Hepatocyte (in vitro differentiated cells): ENCODE results near the gene ZNF605. TPM values are rescaled to one million over a fixed set of nuclear protein-coding genes. Genes with fewer than 3 reads are reported as not detected.

ENCODE experiments used
- DNase-seq: peaks from one replicate; pipeline ENCODE4 v3.0.0-alpha.2; 2016; ENCODE audit warnings: low spot score
- H2AFZ ChIP-seq: fragments of 200-600 bp; sonication (generic); 2 replicates; pipeline ENCODE4 v1.6.0; 2016; ENCODE audit warnings: antibody characterized with exemption, mild to moderate bottlenecking
- H3K27ac ChIP-seq: fragments of 200-600 bp; sonication (generic); 2 replicates; pipeline ENCODE4 v1.5.1; 2016; ENCODE audit warnings: mild to moderate bottlenecking
- H3K27me3 ChIP-seq: fragments of 200-600 bp; sonication (generic); 2 replicates; pipeline ENCODE4 v1.6.1; 2016
- H3K36me3 ChIP-seq: fragments of 200-600 bp; sonication (generic); replicated peaks from 2 replicates; pipeline ENCODE4 v1.5.1; 2016; ENCODE audit warnings: low read depth; ENCODE audit not compliant: insufficient read depth
- H3K4me1 ChIP-seq: fragments of 200-600 bp; sonication (generic); 2 replicates; pipeline ENCODE4 v1.5.1; 2016; ENCODE audit warnings: mild to moderate bottlenecking, moderate library complexity; ENCODE audit not compliant: insufficient read depth
- H3K4me2 ChIP-seq: fragments of 200-600 bp; sonication (generic); 2 replicates; pipeline ENCODE4 v1.6.0; 2016
- H3K4me3 ChIP-seq: fragments of 200-600 bp; sonication (generic); 2 replicates; pipeline ENCODE4 v1.5.1; 2016; ENCODE audit warnings: mild to moderate bottlenecking
- H3K79me2 ChIP-seq: fragments of 200-600 bp; sonication (generic); 2 replicates; pipeline ENCODE4 v1.6.0; 2017; ENCODE audit warnings: mild to moderate bottlenecking
- H3K9me2 ChIP-seq: fragments of 200-600 bp; sonication (generic); replicated peaks from 2 replicates; pipeline ENCODE4 v1.6.0; 2017; ENCODE audit warnings: mild to moderate bottlenecking; ENCODE audit not compliant: insufficient read depth
- H3K9me3 ChIP-seq: fragments of 200-600 bp; sonication (generic); 2 replicates; pipeline ENCODE4 v1.5.1; 2016; ENCODE audit warnings: low read depth, mild to moderate bottlenecking
- H4K20me1 ChIP-seq: fragments of 200-600 bp; sonication (generic); 2 replicates; pipeline ENCODE4 v1.6.0; 2016; ENCODE audit warnings: mild to moderate bottlenecking; ENCODE audit not compliant: insufficient read depth, poor library complexity, severe bottlenecking
- EZH2 ChIP-seq: fragments of 200-600 bp; sonication (generic); IDR thresholded peaks from 2 replicates; pipeline ENCODE4 v1.6.1; 2016; ENCODE audit warnings: antibody characterized with exemption, mild to moderate bottlenecking, borderline replicate concordance
- EZH2phosphoT487 ChIP-seq: fragments of 200-600 bp; sonication (generic); IDR thresholded peaks from one replicate; pipeline ENCODE4 v1.6.1; 2018; ENCODE audit warnings: antibody characterized with exemption, mild to moderate bottlenecking, low read depth, moderate library complexity; ENCODE audit not compliant: unreplicated experiment, severe bottlenecking
- WGBS: methylation state at CpG from one replicate; pipeline ENCODE4 v1.1.6; 2016; ENCODE audit warnings: low lambda C conversion rate; ENCODE audit errors: missing lambda C conversion rate; 5-methylcytosine and 5-hydroxymethylcytosine counted together
- polyA plus RNA-seq: library from polyadenylated mRNA; unstranded; fragments of >200 nt; fragmentation: Nextera tagmentation; extraction: Ambion mirVana; gene quantifications from 2 replicates; pipeline ENCODE4 v1.2.1, GENCODE V29; 2016
- total RNA-seq: library from RNA; depleted of rRNA; stranded (reverse); fragments of >200 nt; gene quantifications from 2 replicates; pipeline ENCODE4 v1.2.3, GENCODE V29; 2014
- TF ChIP-seq, protein P1 (sequence below): fragments of 200-600 bp; sonication (generic); IDR thresholded peaks from 2 replicates; pipeline ENCODE4 v1.5.1; 2016; ENCODE audit warnings: antibody characterized with exemption, mild to moderate bottlenecking; ENCODE audit not compliant: poor library complexity

ZNF605 gene
- total and polyA plus RNA-seq, 2 experiments from 2014 or later: 2.8 to 10.9 TPM

DNA sequence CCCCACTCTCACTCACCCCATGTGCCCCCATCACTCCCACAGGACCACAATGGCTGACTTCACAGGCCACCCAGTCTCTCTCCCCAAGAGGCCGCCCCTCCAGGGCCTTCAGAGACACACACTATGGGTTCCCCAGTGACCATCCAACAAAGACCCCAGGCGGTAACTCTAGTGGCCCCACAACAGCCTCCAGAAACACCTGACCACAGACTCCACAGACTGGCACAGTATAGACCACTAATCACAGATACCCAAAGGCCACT, 3.0 kb downstream of the ZNF605 start:
- Histone ChIP-seq H2AFZ (no peak overlapping the region), H3K27me3 (no peaks in the 10 kb centered on the region), H3K36me3 (no peaks in the 10 kb centered on the region), H3K4me2 (no peak overlapping the region), H3K9me2 (no peaks in the 10 kb centered on the region), H3K4me3 (no peak overlapping the region), H3K9me3 (peaks cover 24% of the 10 kb centered on the region), H3K27ac (no peak overlapping the region), H3K4me1 (peaks cover 8% of the 10 kb centered on the region), H3K79me2 (peaks cover 57% of the 10 kb centered on the region), H4K20me1 (no peaks in the 10 kb centered on the region)
- 100% methylated on average over 2 of the region's 2 CpGs for WGBS
- TF ChIP-seq, protein P1, sequence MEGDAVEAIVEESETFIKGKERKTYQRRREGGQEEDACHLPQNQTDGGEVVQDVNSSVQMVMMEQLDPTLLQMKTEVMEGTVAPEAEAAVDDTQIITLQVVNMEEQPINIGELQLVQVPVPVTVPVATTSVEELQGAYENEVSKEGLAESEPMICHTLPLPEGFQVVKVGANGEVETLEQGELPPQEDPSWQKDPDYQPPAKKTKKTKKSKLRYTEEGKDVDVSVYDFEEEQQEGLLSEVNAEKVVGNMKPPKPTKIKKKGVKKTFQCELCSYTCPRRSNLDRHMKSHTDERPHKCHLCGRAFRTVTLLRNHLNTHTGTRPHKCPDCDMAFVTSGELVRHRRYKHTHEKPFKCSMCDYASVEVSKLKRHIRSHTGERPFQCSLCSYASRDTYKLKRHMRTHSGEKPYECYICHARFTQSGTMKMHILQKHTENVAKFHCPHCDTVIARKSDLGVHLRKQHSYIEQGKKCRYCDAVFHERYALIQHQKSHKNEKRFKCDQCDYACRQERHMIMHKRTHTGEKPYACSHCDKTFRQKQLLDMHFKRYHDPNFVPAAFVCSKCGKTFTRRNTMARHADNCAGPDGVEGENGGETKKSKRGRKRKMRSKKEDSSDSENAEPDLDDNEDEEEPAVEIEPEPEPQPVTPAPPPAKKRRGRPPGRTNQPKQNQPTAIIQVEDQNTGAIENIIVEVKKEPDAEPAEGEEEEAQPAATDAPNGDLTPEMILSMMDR: no peak
- DNase-seq: no peak

DNA sequence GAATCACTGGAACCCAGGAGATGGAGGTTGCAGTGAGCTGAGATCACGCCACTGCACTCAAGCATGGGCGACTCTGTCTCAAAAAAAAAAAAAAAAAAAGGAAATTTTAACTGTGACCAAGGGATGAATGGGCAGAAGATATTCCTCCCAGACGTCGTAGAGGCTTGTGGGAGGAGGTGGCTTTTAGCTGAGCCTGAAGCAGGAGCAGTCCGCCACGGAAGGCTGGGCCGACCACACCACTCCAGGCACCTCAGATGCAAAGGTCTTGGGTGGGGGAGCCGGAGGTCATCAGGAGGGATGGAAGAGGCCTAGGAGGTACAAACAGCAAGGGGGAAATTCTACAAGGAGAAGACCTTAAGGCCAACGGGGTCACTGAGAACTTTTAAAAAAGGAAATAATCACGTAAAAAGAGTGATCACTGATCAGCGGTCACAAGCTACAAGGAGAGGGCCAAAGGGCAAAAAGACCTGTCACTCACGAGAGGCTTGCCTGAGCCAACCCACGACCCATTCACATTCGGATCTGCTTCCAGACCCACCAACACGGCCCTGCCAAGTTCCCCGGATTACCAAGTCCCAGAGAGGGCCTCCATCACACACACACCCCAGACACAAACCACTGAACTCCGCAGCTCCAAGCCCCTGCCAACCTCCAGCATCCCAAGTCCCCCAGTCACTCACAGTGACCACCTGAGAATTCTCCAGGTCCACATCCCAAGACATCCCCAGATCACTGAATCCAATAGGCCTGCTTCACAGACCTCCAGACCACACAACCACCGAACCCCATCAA, 3.5 kb downstream of the ZNF605 start:
- H3K27ac ChIP-seq: no peak overlapping the region
- no peaks in the 10 kb centered on the region for H4K20me1 ChIP-seq
- no peaks in the 10 kb centered on the region for H3K9me2 ChIP-seq
- 99% methylated on average over 18 of the region's 18 CpGs for whole genome bisulfite sequencing
- TF ChIP-seq EZH2phosphoT487 (no peak), EZH2 (no peak)
- TF ChIP-seq, protein P1: no peak
- no peak for DNase-seq
- H2AFZ ChIP-seq: no peak overlapping the region
- H3K9me3 ChIP-seq: peaks cover 30% of the 10 kb centered on the region
- H3K4me2 ChIP-seq: no peak overlapping the region
- no peak overlapping the region for H3K4me3 ChIP-seq
- no peaks in the 10 kb centered on the region for H3K27me3 ChIP-seq
- peaks cover 60% of the 10 kb centered on the region for H3K79me2 ChIP-seq
- H3K36me3 ChIP-seq: no peaks in the 10 kb centered on the region
- H3K4me1 ChIP-seq: peaks cover 8% of the 10 kb centered on the region

DNA sequence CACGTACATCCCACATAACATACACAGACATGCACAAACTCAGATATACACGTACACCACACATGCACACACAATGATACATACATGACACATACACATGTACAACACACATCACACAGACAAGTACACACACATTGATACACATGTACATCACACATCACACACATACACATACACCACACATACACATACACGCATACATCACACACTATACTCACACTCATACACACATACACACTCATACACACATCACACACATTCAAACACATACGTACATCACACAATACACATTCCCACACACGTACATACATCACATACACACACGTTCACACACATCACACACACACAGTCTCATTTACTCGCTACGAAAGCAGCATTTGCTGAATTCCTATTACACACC, 4.5 kb downstream of the ZNF605 start:
- Histone ChIP-seq H3K9me2 (no peaks in the 10 kb centered on the region), H3K27ac (no peak overlapping the region), H3K4me2 (no peak overlapping the region), H2AFZ (no peak overlapping the region), H3K4me3 (no peak overlapping the region), H3K79me2 (peaks cover 59% of the 10 kb centered on the region), H3K27me3 (no peaks in the 10 kb centered on the region), H3K4me1 (peaks cover 8% of the 10 kb centered on the region), H3K9me3 (peaks cover 31% of the 10 kb centered on the region), H4K20me1 (no peaks in the 10 kb centered on the region), H3K36me3 (no peaks in the 10 kb centered on the region)
- TF ChIP-seq EZH2phosphoT487 (no peak), EZH2 (no peak)
- TF ChIP-seq, protein P1: no peak
- DNase-seq: no peak
- 97% methylated on average over 8 of the region's 8 CpGs for WGBS
